K562 (cell line): ENCODE measurements around the gene TXNDC15. TPM values are rescaled to one million over a fixed set of nuclear protein-coding genes. Genes with fewer than 3 reads are reported as not detected.

Experiments
- EP400 ChIP-seq: fragments of 450-650 bp; IDR thresholded peaks from 2 replicates; pipeline ENCODE4 v1.6.1; 2017; ENCODE audit warnings: antibody characterized with exemption, mild to moderate bottlenecking, moderate library complexity
- REST ChIP-seq, 2 experiments: fragments of 450-650 bp; formaldehyde crosslinking in 1 of 2; IDR thresholded peaks; 2 replicates each; pipeline versions ENCODE4 v1.4.0 to v1.6.1; 2014 to 2020; ENCODE audit warnings: mild to moderate bottlenecking in 2 of 2, borderline replicate concordance in 1 of 2, low read depth in 1 of 2
- polyA plus RNA-seq, 8 experiments: library from polyadenylated mRNA; depleted of rRNA in 4 of 8; stranded (reverse) in 5 of 8; unstranded in 3 of 8; fragments of >200 nt; fragmentation: Nextera tagmentation in 2 of 8; fragmentation: Illumina TruSeq in 1 of 8; extraction: Ambion mirVana in 2 of 8; extraction: Trizol in 1 of 8; gene quantifications; 2 replicates each; pipeline versions ENCODE4 v1.2.1 to v1.2.3, GENCODE V29; 2011 to 2014; ENCODE audit warnings: inconsistent platforms in 1 of 8, missing spikeins in 1 of 8
- total RNA-seq, 7 experiments: library from RNA; depleted of rRNA in 6 of 7; stranded (reverse); fragments of >200 nt in 6 of 7; fragmentation: Illumina TruSeq in 2 of 7; extraction: Trizol in 2 of 7; gene quantifications; 2 replicates each; pipeline versions ENCODE4 v1.2.1 to v1.2.3, GENCODE V29; 2011 to 2021; ENCODE audit warnings: low replicate concordance in 1 of 7
- TF ChIP-seq, protein P1 (sequence below): fragments of 450-650 bp; IDR thresholded peaks from 2 replicates; pipeline ENCODE4 v1.6.1; 2016; ENCODE audit warnings: mild to moderate bottlenecking, moderate library complexity

Gene TXNDC15
- total and polyA plus RNA-seq, 9 of the 15 experiments (the other 6 are each of a cell fraction or from before 2014, with no cell fraction given), result 3.0 to 15.4 (median 12.3) TPM

GRCh38 chr5:134905246-134905996 lies 31.2 kb downstream of the TXNDC15 start (continued):
- peak; percentile 44; the same call in 1 of the 2 replicates for TF ChIP-seq REST (IDR thresholded peaks at IDR 0.05; ENCODE audit: borderline replicate concordance)
- TF ChIP-seq REST (CRISPR knock-in tag; IDR thresholded peaks at IDR 0.05; ENCODE audit: low read depth), result no peak
- peak; percentile 84 for TF ChIP-seq EP400
- TF ChIP-seq, protein P1, sequence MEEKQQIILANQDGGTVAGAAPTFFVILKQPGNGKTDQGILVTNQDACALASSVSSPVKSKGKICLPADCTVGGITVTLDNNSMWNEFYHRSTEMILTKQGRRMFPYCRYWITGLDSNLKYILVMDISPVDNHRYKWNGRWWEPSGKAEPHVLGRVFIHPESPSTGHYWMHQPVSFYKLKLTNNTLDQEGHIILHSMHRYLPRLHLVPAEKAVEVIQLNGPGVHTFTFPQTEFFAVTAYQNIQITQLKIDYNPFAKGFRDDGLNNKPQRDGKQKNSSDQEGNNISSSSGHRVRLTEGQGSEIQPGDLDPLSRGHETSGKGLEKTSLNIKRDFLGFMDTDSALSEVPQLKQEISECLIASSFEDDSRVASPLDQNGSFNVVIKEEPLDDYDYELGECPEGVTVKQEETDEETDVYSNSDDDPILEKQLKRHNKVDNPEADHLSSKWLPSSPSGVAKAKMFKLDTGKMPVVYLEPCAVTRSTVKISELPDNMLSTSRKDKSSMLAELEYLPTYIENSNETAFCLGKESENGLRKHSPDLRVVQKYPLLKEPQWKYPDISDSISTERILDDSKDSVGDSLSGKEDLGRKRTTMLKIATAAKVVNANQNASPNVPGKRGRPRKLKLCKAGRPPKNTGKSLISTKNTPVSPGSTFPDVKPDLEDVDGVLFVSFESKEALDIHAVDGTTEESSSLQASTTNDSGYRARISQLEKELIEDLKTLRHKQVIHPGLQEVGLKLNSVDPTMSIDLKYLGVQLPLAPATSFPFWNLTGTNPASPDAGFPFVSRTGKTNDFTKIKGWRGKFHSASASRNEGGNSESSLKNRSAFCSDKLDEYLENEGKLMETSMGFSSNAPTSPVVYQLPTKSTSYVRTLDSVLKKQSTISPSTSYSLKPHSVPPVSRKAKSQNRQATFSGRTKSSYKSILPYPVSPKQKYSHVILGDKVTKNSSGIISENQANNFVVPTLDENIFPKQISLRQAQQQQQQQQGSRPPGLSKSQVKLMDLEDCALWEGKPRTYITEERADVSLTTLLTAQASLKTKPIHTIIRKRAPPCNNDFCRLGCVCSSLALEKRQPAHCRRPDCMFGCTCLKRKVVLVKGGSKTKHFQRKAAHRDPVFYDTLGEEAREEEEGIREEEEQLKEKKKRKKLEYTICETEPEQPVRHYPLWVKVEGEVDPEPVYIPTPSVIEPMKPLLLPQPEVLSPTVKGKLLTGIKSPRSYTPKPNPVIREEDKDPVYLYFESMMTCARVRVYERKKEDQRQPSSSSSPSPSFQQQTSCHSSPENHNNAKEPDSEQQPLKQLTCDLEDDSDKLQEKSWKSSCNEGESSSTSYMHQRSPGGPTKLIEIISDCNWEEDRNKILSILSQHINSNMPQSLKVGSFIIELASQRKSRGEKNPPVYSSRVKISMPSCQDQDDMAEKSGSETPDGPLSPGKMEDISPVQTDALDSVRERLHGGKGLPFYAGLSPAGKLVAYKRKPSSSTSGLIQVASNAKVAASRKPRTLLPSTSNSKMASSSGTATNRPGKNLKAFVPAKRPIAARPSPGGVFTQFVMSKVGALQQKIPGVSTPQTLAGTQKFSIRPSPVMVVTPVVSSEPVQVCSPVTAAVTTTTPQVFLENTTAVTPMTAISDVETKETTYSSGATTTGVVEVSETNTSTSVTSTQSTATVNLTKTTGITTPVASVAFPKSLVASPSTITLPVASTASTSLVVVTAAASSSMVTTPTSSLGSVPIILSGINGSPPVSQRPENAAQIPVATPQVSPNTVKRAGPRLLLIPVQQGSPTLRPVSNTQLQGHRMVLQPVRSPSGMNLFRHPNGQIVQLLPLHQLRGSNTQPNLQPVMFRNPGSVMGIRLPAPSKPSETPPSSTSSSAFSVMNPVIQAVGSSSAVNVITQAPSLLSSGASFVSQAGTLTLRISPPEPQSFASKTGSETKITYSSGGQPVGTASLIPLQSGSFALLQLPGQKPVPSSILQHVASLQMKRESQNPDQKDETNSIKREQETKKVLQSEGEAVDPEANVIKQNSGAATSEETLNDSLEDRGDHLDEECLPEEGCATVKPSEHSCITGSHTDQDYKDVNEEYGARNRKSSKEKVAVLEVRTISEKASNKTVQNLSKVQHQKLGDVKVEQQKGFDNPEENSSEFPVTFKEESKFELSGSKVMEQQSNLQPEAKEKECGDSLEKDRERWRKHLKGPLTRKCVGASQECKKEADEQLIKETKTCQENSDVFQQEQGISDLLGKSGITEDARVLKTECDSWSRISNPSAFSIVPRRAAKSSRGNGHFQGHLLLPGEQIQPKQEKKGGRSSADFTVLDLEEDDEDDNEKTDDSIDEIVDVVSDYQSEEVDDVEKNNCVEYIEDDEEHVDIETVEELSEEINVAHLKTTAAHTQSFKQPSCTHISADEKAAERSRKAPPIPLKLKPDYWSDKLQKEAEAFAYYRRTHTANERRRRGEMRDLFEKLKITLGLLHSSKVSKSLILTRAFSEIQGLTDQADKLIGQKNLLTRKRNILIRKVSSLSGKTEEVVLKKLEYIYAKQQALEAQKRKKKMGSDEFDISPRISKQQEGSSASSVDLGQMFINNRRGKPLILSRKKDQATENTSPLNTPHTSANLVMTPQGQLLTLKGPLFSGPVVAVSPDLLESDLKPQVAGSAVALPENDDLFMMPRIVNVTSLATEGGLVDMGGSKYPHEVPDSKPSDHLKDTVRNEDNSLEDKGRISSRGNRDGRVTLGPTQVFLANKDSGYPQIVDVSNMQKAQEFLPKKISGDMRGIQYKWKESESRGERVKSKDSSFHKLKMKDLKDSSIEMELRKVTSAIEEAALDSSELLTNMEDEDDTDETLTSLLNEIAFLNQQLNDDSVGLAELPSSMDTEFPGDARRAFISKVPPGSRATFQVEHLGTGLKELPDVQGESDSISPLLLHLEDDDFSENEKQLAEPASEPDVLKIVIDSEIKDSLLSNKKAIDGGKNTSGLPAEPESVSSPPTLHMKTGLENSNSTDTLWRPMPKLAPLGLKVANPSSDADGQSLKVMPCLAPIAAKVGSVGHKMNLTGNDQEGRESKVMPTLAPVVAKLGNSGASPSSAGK, result peak; percentile 65
